Left ventricle myocardium inferior (tissue), 1 donor: ENCODE results near the gene PLXNA2. TPM values are rescaled to one million over a fixed set of nuclear protein-coding genes. Genes with fewer than 3 reads are reported as not detected.

Experiments
- DNase-seq: peaks from one replicate; pipeline ENCODE4 v3.0.0-alpha.2; 2020
- H3K27ac ChIP-seq: fragments of 200-600 bp; replicated peaks from 2 replicates; pipeline ENCODE4 v1.8.0; 2021
- H3K27me3 ChIP-seq: fragments of 200-600 bp; 2 replicates; pipeline ENCODE4 v1.8.0; 2021; ENCODE audit warnings: low read depth
- H3K36me3 ChIP-seq: fragments of 200-600 bp; 2 replicates; pipeline ENCODE4 v1.8.0; 2021
- H3K4me1 ChIP-seq: fragments of 200-600 bp; 2 replicates; pipeline ENCODE4 v1.8.0; 2021
- H3K4me3 ChIP-seq: fragments of 200-600 bp; 2 replicates; pipeline ENCODE4 v1.8.0; 2021; ENCODE audit warnings: mild to moderate bottlenecking, moderate library complexity
- H3K9me3 ChIP-seq: fragments of 200-600 bp; replicated peaks from 2 replicates; pipeline ENCODE4 v1.8.0; 2021
- intact Hi-C: fragments of 100-400 bp; cut with micrococcal nuclease; formaldehyde crosslinking; loops from one replicate; pipeline ENCODE4 v1.11.0; 2022
- total RNA-seq: library from RNA; stranded (reverse); fragmentation: NEBNext Ultra II Directional; extraction: Animal tissue kit (Norgen Biotek cat#: 25700); gene quantifications from one replicate; pipeline ENCODE4 v1.2.1, GENCODE V29; 2021
- TF ChIP-seq, protein P1 (sequence below): fragments of 200-600 bp; IDR thresholded peaks from 2 replicates; pipeline ENCODE4 v1.8.0; 2021; ENCODE audit warnings: antibody characterized with exemption, mild to moderate bottlenecking, borderline replicate concordance
- donor health status: DM: no; HTN: yes; CAD: no; lungs with severe emphysema.

The PLXNA2 gene
- total RNA-seq, 1 donor from 2014 or later, result 29.1 TPM

DNA sequence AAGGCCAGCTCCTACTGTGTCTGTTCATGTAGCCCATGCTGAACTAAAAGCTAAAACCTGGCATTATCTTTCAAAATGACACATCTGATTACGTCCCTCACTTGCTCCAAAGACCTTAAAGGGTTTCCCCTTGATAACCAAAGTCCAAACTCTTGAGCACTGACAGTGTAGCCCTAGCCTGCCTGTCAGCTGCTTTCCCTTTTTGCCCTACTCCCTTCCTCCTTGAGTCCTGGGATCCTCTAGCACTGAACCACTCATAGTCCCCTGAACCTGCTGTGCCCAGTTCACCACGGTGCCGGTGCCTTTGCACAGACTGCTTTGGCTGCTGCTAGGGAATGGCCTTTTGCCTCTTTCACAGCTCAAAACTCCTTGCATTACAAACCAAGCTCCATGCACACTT lies 67.5 kb downstream of the PLXNA2 start:
- no peak for DNase-seq
- no peak overlapping the region for H3K4me3 ChIP-seq
- TF ChIP-seq, protein P1, sequence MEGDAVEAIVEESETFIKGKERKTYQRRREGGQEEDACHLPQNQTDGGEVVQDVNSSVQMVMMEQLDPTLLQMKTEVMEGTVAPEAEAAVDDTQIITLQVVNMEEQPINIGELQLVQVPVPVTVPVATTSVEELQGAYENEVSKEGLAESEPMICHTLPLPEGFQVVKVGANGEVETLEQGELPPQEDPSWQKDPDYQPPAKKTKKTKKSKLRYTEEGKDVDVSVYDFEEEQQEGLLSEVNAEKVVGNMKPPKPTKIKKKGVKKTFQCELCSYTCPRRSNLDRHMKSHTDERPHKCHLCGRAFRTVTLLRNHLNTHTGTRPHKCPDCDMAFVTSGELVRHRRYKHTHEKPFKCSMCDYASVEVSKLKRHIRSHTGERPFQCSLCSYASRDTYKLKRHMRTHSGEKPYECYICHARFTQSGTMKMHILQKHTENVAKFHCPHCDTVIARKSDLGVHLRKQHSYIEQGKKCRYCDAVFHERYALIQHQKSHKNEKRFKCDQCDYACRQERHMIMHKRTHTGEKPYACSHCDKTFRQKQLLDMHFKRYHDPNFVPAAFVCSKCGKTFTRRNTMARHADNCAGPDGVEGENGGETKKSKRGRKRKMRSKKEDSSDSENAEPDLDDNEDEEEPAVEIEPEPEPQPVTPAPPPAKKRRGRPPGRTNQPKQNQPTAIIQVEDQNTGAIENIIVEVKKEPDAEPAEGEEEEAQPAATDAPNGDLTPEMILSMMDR, result no peak
- no peak overlapping the region for H3K27ac ChIP-seq
- H3K4me1 ChIP-seq, result peaks cover 80% of the 10 kb centered on the region
- H3K36me3 ChIP-seq, result no peaks in the 10 kb centered on the region
- intact Hi-C loops, result no loop called here
- no peaks in the 10 kb centered on the region for H3K9me3 ChIP-seq
- no peaks in the 10 kb centered on the region for H3K27me3 ChIP-seq

DNA sequence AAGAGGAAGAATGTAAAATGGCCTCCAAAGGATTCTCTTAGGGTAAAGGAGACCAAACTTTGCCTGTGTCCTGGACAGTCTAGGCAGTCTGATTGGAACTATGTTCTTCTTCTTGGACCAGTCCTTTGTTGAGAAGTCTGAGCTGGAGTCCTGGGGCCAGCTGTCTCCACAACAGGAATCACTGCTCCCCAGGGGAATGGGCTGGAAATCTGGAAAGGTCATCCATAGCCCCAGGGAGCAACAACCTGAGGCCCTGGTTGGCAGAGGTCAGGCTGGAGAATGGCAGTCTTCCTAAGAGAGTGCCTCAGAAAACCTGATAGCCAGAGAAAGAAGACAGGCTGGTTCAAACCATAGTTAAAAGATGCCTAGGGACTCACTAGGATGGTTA lies 68.7 kb downstream of the PLXNA2 start:
- no peaks in the 10 kb centered on the region for H3K9me3 ChIP-seq
- TF ChIP-seq, protein P1, result no peak
- H3K4me1 ChIP-seq, result peaks cover 78% of the 10 kb centered on the region
- H3K4me3 ChIP-seq, result no peak overlapping the region
- H3K27me3 ChIP-seq, result no peaks in the 10 kb centered on the region
- intact Hi-C loops, result no loop called here
- H3K27ac ChIP-seq, result peak overlapping the region; percentile 9
- no peak for DNase-seq
- no peaks in the 10 kb centered on the region for H3K36me3 ChIP-seq

DNA sequence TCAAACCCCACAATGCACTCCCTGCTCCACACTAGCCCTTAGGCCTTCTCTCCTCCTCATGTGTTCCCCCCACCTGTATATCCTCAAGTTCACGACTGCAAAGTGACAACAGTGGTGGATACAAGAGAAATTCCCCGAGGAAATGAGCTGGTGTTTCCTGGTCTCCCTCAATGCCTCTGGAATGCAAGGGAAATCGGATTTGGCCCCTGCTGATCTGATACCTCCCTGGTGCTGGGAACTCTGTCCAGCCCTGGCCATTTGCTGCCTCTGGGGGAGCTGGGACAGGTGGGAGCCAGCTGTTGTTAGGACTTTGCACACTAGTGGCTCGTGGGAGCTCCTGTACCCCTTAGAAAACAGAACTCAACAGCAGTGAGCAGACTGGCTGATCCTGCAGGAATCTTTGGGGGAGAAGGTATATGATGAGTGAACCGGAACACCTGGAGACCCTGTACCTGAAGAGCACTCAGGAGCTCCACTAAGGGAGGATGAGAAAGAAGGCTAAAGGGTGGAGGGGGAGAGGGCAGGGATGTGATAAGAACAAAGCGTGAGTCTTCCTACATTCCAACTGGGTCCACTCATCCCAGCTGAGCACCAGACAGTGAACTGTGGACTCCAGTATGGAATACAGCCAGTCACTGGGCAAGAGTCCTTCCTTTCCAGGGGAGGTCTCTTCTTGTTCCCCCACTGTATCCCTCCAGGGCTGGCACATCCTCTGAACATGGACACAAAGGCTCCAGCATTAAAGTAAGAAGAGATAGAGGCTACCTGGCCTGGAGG lies 69.3 kb downstream of the PLXNA2 start:
- peaks cover 78% of the 10 kb centered on the region for H3K4me1 ChIP-seq
- peak overlapping the region; percentile 9 for H3K27ac ChIP-seq
- TF ChIP-seq, protein P1, result no peak
- no peaks in the 10 kb centered on the region for H3K9me3 ChIP-seq
- no peaks in the 10 kb centered on the region for H3K27me3 ChIP-seq
- no peaks in the 10 kb centered on the region for H3K36me3 ChIP-seq
- intact Hi-C loops, result no loop called here
- no peak for DNase-seq
- no peak overlapping the region for H3K4me3 ChIP-seq

DNA sequence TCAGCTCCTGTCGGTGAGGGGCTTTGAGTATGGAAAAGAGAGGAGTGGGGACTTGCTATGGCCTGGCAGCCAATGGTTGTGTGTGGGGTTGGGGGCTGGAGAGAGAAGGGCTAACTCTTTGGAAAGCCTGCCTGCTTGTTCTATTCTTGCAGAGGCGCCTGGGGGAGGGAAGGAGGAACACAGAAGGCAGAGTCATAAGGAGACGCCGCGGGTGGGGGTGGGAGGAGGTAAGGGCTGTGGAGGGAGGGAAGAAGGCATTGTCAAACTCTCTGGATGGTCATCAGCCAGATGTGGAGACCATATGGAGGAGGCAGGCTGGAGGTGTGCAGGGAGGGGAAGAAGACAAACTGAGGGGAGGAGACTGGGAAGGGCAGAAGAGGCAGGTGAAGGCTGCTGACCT lies 70.0 kb downstream of the PLXNA2 start:
- peaks cover 78% of the 10 kb centered on the region for H3K4me1 ChIP-seq
- no peaks in the 10 kb centered on the region for H3K9me3 ChIP-seq
- peak overlapping the region; percentile 9 for H3K27ac ChIP-seq
- TF ChIP-seq, protein P1, result no peak
- H3K36me3 ChIP-seq, result no peaks in the 10 kb centered on the region
- no peak overlapping the region for H3K4me3 ChIP-seq
- H3K27me3 ChIP-seq, result no peaks in the 10 kb centered on the region
- intact Hi-C loops, result no loop called here
- no peak for DNase-seq

DNA sequence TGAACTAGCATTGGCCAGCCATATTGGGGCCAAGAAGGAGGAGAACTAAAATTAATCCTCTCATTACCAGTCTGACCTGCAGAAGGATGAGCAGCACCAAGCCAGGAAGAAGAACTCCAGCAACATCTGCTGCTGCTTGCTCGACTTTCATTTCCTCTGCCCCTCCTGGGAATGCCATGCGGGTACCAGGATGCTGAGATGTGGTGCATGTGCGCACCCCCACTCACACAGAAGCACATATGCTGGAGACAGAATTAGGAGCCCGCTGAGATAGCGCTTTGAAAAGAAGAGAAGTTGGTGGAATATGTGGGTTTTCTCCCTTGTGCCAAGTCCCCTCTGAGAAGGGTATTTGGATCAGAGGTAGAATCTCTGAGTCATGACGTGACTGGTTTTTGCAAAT lies 70.4 kb downstream of the PLXNA2 start:
- H3K27me3 ChIP-seq, result no peaks in the 10 kb centered on the region
- no peaks in the 10 kb centered on the region for H3K36me3 ChIP-seq
- DNase-seq, result no peak
- no peak overlapping the region for H3K4me3 ChIP-seq
- H3K9me3 ChIP-seq, result no peaks in the 10 kb centered on the region
- intact Hi-C loops, result no loop called here
- TF ChIP-seq, protein P1, result no peak
- peaks cover 78% of the 10 kb centered on the region for H3K4me1 ChIP-seq
- H3K27ac ChIP-seq, result no peak overlapping the region
